SU-DHL-6 (cell line): Measurements from ENCODE around the gene SLC10A3.

Source experiments
- CTCF ChIP-seq: fragments of 200-600 bp; sonication (generic); IDR thresholded peaks from one replicate; pipeline ENCODE4 v1.5.1; 2017; ENCODE audit warnings: antibody characterized with exemption, mild to moderate bottlenecking, low read length, moderate library complexity; ENCODE audit not compliant: insufficient read depth, poor library complexity, severe bottlenecking
- EZH2phosphoT487 ChIP-seq: fragments of 200-600 bp; sonication (generic), shearing (Covaris generic); conservative IDR thresholded peaks from 2 replicates; pipeline ENCODE4 v1.6.1; 2018; ENCODE audit warnings: mild to moderate bottlenecking, antibody characterized with exemption, low read length, moderate library complexity, mixed read lengths

- TF ChIP-seq CTCF (no peak), EZH2phosphoT487 (no peak)
Observed at GRCh38 chrX:154458954-154459778, 31.3 kb downstream of the SLC10A3 start.
